K562 (cell line): Measurements from ENCODE around the gene ONECUT1. TPM values are rescaled to one million over a fixed set of nuclear protein-coding genes. Genes with fewer than 3 reads are reported as not detected.
A peak's percentile ranks its signal among the peaks of the same experiment; 100 is the strongest.

Experiments
- C11orf30 ChIP-seq: fragments of 450-650 bp; IDR thresholded peaks from 2 replicates; pipeline ENCODE4 v1.6.1; 2016; ENCODE audit warnings: low read depth, mild to moderate bottlenecking
- CHAMP1 ChIP-seq: fragments of 450-650 bp; IDR thresholded peaks from 2 replicates; pipeline ENCODE4 v1.6.1; 2016; ENCODE audit warnings: mild to moderate bottlenecking
- E2F6 ChIP-seq, 2 experiments: IDR thresholded peaks; 2 replicates each; pipeline ENCODE4 v1.6.1; 2011; ENCODE audit warnings: borderline replicate concordance in 1 of 2, control low read depth in 1 of 2, low read depth in 1 of 2, low read length in 1 of 2, mild to moderate bottlenecking in 1 of 2, mixed read lengths in 1 of 2, moderate library complexity in 1 of 2; ENCODE audit not compliant: insufficient read depth in 1 of 2, insufficient read length in 1 of 2, poor library complexity in 1 of 2, severe bottlenecking in 1 of 2; ENCODE audit errors: extremely low read depth in 1 of 2
- EP400 ChIP-seq: fragments of 450-650 bp; IDR thresholded peaks from 2 replicates; pipeline ENCODE4 v1.6.1; 2017; ENCODE audit warnings: antibody characterized with exemption, mild to moderate bottlenecking, moderate library complexity
- FOXO4 ChIP-seq: fragments of 450-650 bp; formaldehyde crosslinking; IDR thresholded peaks from 2 replicates; pipeline ENCODE4 v1.4.0; 2020; ENCODE audit warnings: mild to moderate bottlenecking, moderate library complexity
- GMEB1 ChIP-seq: fragments of 250-450 bp; sonication (Bioruptor Pico); IDR thresholded peaks from 2 replicates; pipeline ENCODE4 v1.4.0; 2020; ENCODE audit warnings: mild to moderate bottlenecking
- KAT2B ChIP-seq: IDR thresholded peaks from one replicate; pipeline ENCODE4 v1.6.1; 2012; ENCODE audit warnings: low read depth, mild to moderate bottlenecking, control low read depth, inconsistent platforms, low read length, moderate library complexity
- L3MBTL2 ChIP-seq: fragments of 450-650 bp; IDR thresholded peaks from 2 replicates; pipeline ENCODE4 v1.6.1; 2016; ENCODE audit warnings: mild to moderate bottlenecking, moderate library complexity
- MEIS2 ChIP-seq: fragments of 450-650 bp; IDR thresholded peaks from 2 replicates; pipeline ENCODE4 v1.6.1; 2014; ENCODE audit warnings: mild to moderate bottlenecking; ENCODE audit not compliant: partially characterized antibody
- NRF1 ChIP-seq, 2 experiments: fragments of 450-650 bp; IDR thresholded peaks in 1 of 2; conservative IDR thresholded peaks in 1 of 2; 2 replicates each; pipeline ENCODE4 v1.6.1; 2014; ENCODE audit warnings: mild to moderate bottlenecking in 2 of 2
- PHB2 ChIP-seq: fragments of 450-650 bp; IDR thresholded peaks from 2 replicates; pipeline ENCODE4 v1.6.1; 2017; ENCODE audit warnings: low read depth
- TAF9B ChIP-seq: fragments of 450-650 bp; IDR thresholded peaks from 2 replicates; pipeline ENCODE4 v1.6.1; 2018; ENCODE audit warnings: mild to moderate bottlenecking; ENCODE audit not compliant: partially characterized antibody
- ZNF75A ChIP-seq: fragments of 450-650 bp; formaldehyde crosslinking; IDR thresholded peaks from 2 replicates; pipeline ENCODE4 v1.4.0; 2020; ENCODE audit warnings: mild to moderate bottlenecking
- polyA plus RNA-seq, 8 experiments: library from polyadenylated mRNA; depleted of rRNA in 4 of 8; stranded (reverse) in 5 of 8; unstranded in 3 of 8; fragments of >200 nt; fragmentation: Nextera tagmentation in 2 of 8; fragmentation: Illumina TruSeq in 1 of 8; extraction: Ambion mirVana in 2 of 8; extraction: Trizol in 1 of 8; gene quantifications; 2 replicates each; pipeline versions ENCODE4 v1.2.1 to v1.2.3, GENCODE V29; 2011 to 2014; ENCODE audit warnings: inconsistent platforms in 1 of 8, missing spikeins in 1 of 8
- total RNA-seq, 7 experiments: library from RNA; depleted of rRNA in 6 of 7; stranded (reverse); fragments of >200 nt in 6 of 7; fragmentation: Illumina TruSeq in 2 of 7; extraction: Trizol in 2 of 7; gene quantifications; 2 replicates each; pipeline versions ENCODE4 v1.2.1 to v1.2.3, GENCODE V29; 2011 to 2021; ENCODE audit warnings: low replicate concordance in 1 of 7

ONECUT1 gene
- total and polyA plus RNA-seq, 9 of the 15 experiments (the other 6 are each of a cell fraction or from before 2014, with no cell fraction given), result not detected

GRCh38 chr15:52790169-52790708 is at the start of gene ONECUT1 (continued):
- TF ChIP-seq C11orf30 (no peak), KAT2B (no peak), MEIS2 (peak; percentile 17), FOXO4 (CRISPR knock-in tag) (no peak), GMEB1 (CRISPR knock-in tag) (no peak), E2F6 (IDR thresholded peaks at IDR 0.05; ENCODE audit: borderline replicate concordance in 1 of 2, extremely low read depth in 1 of 2, insufficient read depth in 1 of 2, insufficient read length in 1 of 2, low read depth in 1 of 2, low read length in 1 of 2, poor library complexity in 1 of 2, severe bottlenecking in 1 of 2) (peak in 1 of 2 experiments; percentile 53), L3MBTL2 (peak; percentile 22; the same call in 1 of the 2 replicates), CHAMP1 (no peak), TAF9B (no peak), PHB2 (no peak), EP400 (no peak), NRF1 (conservative IDR thresholded peaks at IDR 0.05 in 1 of 2, IDR thresholded peaks at IDR 0.05 in 1 of 2) (peak; percentile 84 to 88), ZNF75A (CRISPR knock-in tag) (no peak)
- TF ChIP-seq, all 486 proteins: peak for 6
